Smooth muscle cell (in vitro differentiated cells): ENCODE results near the gene KCNC1. TPM values are rescaled to one million over a fixed set of nuclear protein-coding genes. Genes with fewer than 3 reads are reported as not detected.

Experiments used
- DNase-seq: peaks from one replicate; lab custom pipeline; 2025; ENCODE audit not compliant: unreplicated experiment; lab: John Stamatoyannopoulos, UW
- H2AFZ ChIP-seq: fragments of 200-600 bp; sonication (generic); 2 replicates; pipeline ENCODE4 v1.6.0; 2016; ENCODE audit warnings: antibody characterized with exemption, low read depth, mild to moderate bottlenecking
- H3F3A ChIP-seq: fragments of 200-600 bp; sonication (generic); 2 replicates; pipeline ENCODE4 v1.6.0; 2017; ENCODE audit warnings: antibody characterized with exemption, low read depth
- H3K27ac ChIP-seq: fragments of 200-600 bp; sonication (generic); 2 replicates; pipeline ENCODE4 v1.5.1; 2016; ENCODE audit warnings: low read depth, mild to moderate bottlenecking
- H3K27me3 ChIP-seq: fragments of 200-600 bp; sonication (generic); 2 replicates; pipeline ENCODE4 v1.6.1; 2016; ENCODE audit warnings: low read depth, mild to moderate bottlenecking
- H3K36me3 ChIP-seq: fragments of 200-600 bp; sonication (generic); 2 replicates; pipeline ENCODE4 v1.5.1; 2016; ENCODE audit warnings: low read depth
- H3K4me1 ChIP-seq: fragments of 200-600 bp; sonication (generic); 2 replicates; pipeline ENCODE4 v1.5.1; 2016; ENCODE audit warnings: low read depth
- H3K4me2 ChIP-seq: fragments of 200-600 bp; sonication (generic); 2 replicates; pipeline ENCODE4 v1.6.0; 2016; ENCODE audit warnings: mild to moderate bottlenecking
- H3K4me3 ChIP-seq: fragments of 200-600 bp; sonication (generic); 2 replicates; pipeline ENCODE4 v1.5.1; 2016; ENCODE audit warnings: mild to moderate bottlenecking
- H3K79me2 ChIP-seq: fragments of 200-600 bp; sonication (generic); 2 replicates; pipeline ENCODE4 v1.6.0; 2016; ENCODE audit warnings: low read depth, mild to moderate bottlenecking
- H3K9ac ChIP-seq: fragments of 200-600 bp; sonication (generic); 2 replicates; pipeline ENCODE4 v1.6.0; 2016; ENCODE audit warnings: low read depth
- H3K9me3 ChIP-seq: fragments of 200-600 bp; sonication (generic); replicated peaks from 2 replicates; pipeline ENCODE4 v1.5.1; 2016; ENCODE audit warnings: low read depth
- H4K20me1 ChIP-seq: fragments of 200-600 bp; sonication (generic); 2 replicates; pipeline ENCODE4 v1.6.0; 2016; ENCODE audit warnings: low read depth
- CTCF ChIP-seq: fragments of 200-600 bp; sonication (generic); IDR thresholded peaks from 2 replicates; pipeline ENCODE4 v1.5.1; 2017; ENCODE audit warnings: borderline replicate concordance, mild to moderate bottlenecking, antibody characterized with exemption; ENCODE audit not compliant: insufficient read depth, poor library complexity, severe bottlenecking
- WGBS: methylation state at CpG from one replicate; pipeline ENCODE4 v1.1.7; 2016; ENCODE audit warnings: low lambda C conversion rate; 5-methylcytosine and 5-hydroxymethylcytosine counted together
- polyA plus RNA-seq: library from polyadenylated mRNA; unstranded; fragments of >200 nt; fragmentation: Nextera tagmentation; extraction: Ambion mirVana; gene quantifications from 2 replicates; pipeline ENCODE4 v1.2.1, GENCODE V29; 2016
- total RNA-seq: library from RNA; depleted of rRNA; stranded (reverse); fragments of >200 nt; gene quantifications from 2 replicates; pipeline ENCODE4 v1.2.3, GENCODE V29; 2014

KCNC1 gene
- total and polyA plus RNA-seq, 2 experiments from 2014 or later = not detected

GRCh38 chr11:17713851-17714250, 20.7 kb upstream of the KCNC1 start:
- Histone ChIP-seq H2AFZ (no peak overlapping the region), H4K20me1 (no peaks in the 10 kb centered on the region), H3K79me2 (no peaks in the 10 kb centered on the region), H3K9me3 (no peaks in the 10 kb centered on the region), H3K9ac (no peak overlapping the region), H3K27ac (no peak overlapping the region), H3F3A (no peaks in the 10 kb centered on the region), H3K4me3 (no peak overlapping the region), H3K4me1 (no peaks in the 10 kb centered on the region), H3K4me2 (no peak overlapping the region), H3K36me3 (no peaks in the 10 kb centered on the region), H3K27me3 (peaks cover 92% of the 10 kb centered on the region)
- no peak for DNase-seq
- TF ChIP-seq CTCF = no peak
- 0% methylated on average over 1 of the region's 1 CpG for WGBS

GRCh38 chr11:17714356-17714854, 20.2 kb upstream of the KCNC1 start:
- no peaks in the 10 kb centered on the region for H3K9me3 ChIP-seq
- no peak overlapping the region for H2AFZ ChIP-seq
- TF ChIP-seq CTCF = no peak
- no peaks in the 10 kb centered on the region for H3K36me3 ChIP-seq
- peaks cover 93% of the 10 kb centered on the region for H3K27me3 ChIP-seq
- no peak overlapping the region for H3K9ac ChIP-seq
- H3K4me3 ChIP-seq = no peak overlapping the region
- 51% methylated on average over 8 of the region's 8 CpGs for WGBS
- DNase-seq = no peak
- no peaks in the 10 kb centered on the region for H3K4me1 ChIP-seq
- no peaks in the 10 kb centered on the region for H4K20me1 ChIP-seq
- H3F3A ChIP-seq = no peaks in the 10 kb centered on the region
- H3K79me2 ChIP-seq = no peaks in the 10 kb centered on the region
- no peak overlapping the region for H3K4me2 ChIP-seq
- H3K27ac ChIP-seq = no peak overlapping the region

GRCh38 chr11:17714870-17715269, 19.7 kb upstream of the KCNC1 start:
- Histone ChIP-seq H3K4me2 (no peak overlapping the region), H3K9ac (no peak overlapping the region), H3F3A (no peaks in the 10 kb centered on the region), H3K4me1 (no peaks in the 10 kb centered on the region), H3K27ac (no peak overlapping the region), H4K20me1 (no peaks in the 10 kb centered on the region), H3K27me3 (peaks cover 94% of the 10 kb centered on the region), H3K36me3 (no peaks in the 10 kb centered on the region), H3K79me2 (no peaks in the 10 kb centered on the region), H3K9me3 (no peaks in the 10 kb centered on the region), H3K4me3 (no peak overlapping the region), H2AFZ (no peak overlapping the region)
- no peak for DNase-seq
- TF ChIP-seq CTCF = no peak
- WGBS = 87% methylated on average over 4 of the region's 4 CpGs

GRCh38 chr11:17716807-17717206, 17.8 kb upstream of the KCNC1 start:
- no peak for TF ChIP-seq CTCF
- peaks cover 100% of the 10 kb centered on the region for H3K27me3 ChIP-seq
- H3K9ac ChIP-seq = no peak overlapping the region
- H3K4me1 ChIP-seq = no peaks in the 10 kb centered on the region
- H3K9me3 ChIP-seq = no peaks in the 10 kb centered on the region
- H3K4me3 ChIP-seq = no peak overlapping the region
- no peak overlapping the region for H2AFZ ChIP-seq
- no peaks in the 10 kb centered on the region for H3F3A ChIP-seq
- no peak for DNase-seq
- no peaks in the 10 kb centered on the region for H3K36me3 ChIP-seq
- no peaks in the 10 kb centered on the region for H3K79me2 ChIP-seq
- no peak overlapping the region for H3K4me2 ChIP-seq
- H3K27ac ChIP-seq = no peak overlapping the region
- WGBS = 73% methylated on average over 2 of the region's 2 CpGs
- H4K20me1 ChIP-seq = no peaks in the 10 kb centered on the region
